T-helper 1 cell treated with Interleukin-12 subunit alpha and Interleukin-12 subunit beta and Interleukin-4 antibody, amounts not matched to agents 30 μg/mL and 1 μg/mL, for 36 hours (primary cell): Measurements from ENCODE around the gene NCAPD2.

Experiments used
- H3K27ac Mint-ChIP-seq: one replicate; pipeline ENCODE4 v1.8.0; 2021; ENCODE audit warnings: mild to moderate bottlenecking, mixed read lengths
- H3K27me3 Mint-ChIP-seq: one replicate; pipeline ENCODE4 v1.8.0; 2021; ENCODE audit warnings: low read depth, mixed read lengths
- H3K36me3 Mint-ChIP-seq: one replicate; pipeline ENCODE4 v1.8.0; 2021; ENCODE audit warnings: low read depth, mixed read lengths
- H3K4me1 Mint-ChIP-seq: one replicate; pipeline ENCODE4 v1.8.0; 2021; ENCODE audit warnings: low read depth, mixed read lengths
- H3K4me3 Mint-ChIP-seq: one replicate; pipeline ENCODE4 v1.8.0; 2021; ENCODE audit warnings: mild to moderate bottlenecking, moderate library complexity, mixed read lengths
- H3K9me3 Mint-ChIP-seq: one replicate; pipeline ENCODE4 v1.8.0; 2021; ENCODE audit warnings: mixed read lengths

NCAPD2 gene

GRCh38 chr12:6507102-6507998, 13.4 kb downstream of the NCAPD2 start:
- Mint-ChIP-seq H3K4me1 (peaks cover 6% of the 10 kb centered on the region), H3K4me3 (no peak overlapping the region), H3K27me3 (no peaks in the 10 kb centered on the region), H3K36me3 (peaks cover 28% of the 10 kb centered on the region), H3K27ac (peak overlapping the region; percentile 52), H3K9me3 (no peaks in the 10 kb centered on the region)

GRCh38 chr12:6508087-6508486, 14.2 kb downstream of the NCAPD2 start:
- H3K9me3 Mint-ChIP-seq: no peaks in the 10 kb centered on the region
- H3K27ac Mint-ChIP-seq: no peak overlapping the region
- H3K4me1 Mint-ChIP-seq: peaks cover 6% of the 10 kb centered on the region
- H3K4me3 Mint-ChIP-seq: no peak overlapping the region
- H3K36me3 Mint-ChIP-seq: peaks cover 33% of the 10 kb centered on the region
- H3K27me3 Mint-ChIP-seq: no peaks in the 10 kb centered on the region

GRCh38 chr12:6520186-6520585, 26.3 kb downstream of the NCAPD2 start:
- peak overlapping the region; percentile 38 for H3K27ac Mint-ChIP-seq
- H3K27me3 Mint-ChIP-seq: no peaks in the 10 kb centered on the region
- peaks cover 4% of the 10 kb centered on the region for H3K4me1 Mint-ChIP-seq
- H3K9me3 Mint-ChIP-seq: no peaks in the 10 kb centered on the region
- H3K4me3 Mint-ChIP-seq: peak overlapping the region; percentile 33
- H3K36me3 Mint-ChIP-seq: peaks cover 44% of the 10 kb centered on the region

GRCh38 chr12:6522193-6522592, 28.3 kb downstream of the NCAPD2 start:
- Mint-ChIP-seq H3K36me3 (peaks cover 46% of the 10 kb centered on the region), H3K27ac (no peak overlapping the region), H3K4me1 (peaks cover 5% of the 10 kb centered on the region), H3K4me3 (no peak overlapping the region), H3K27me3 (no peaks in the 10 kb centered on the region), H3K9me3 (no peaks in the 10 kb centered on the region)

- peak overlapping the region; percentile 79 for H3K27ac Mint-ChIP-seq
- peaks cover 56% of the 10 kb centered on the region for H3K36me3 Mint-ChIP-seq
Observed at GRCh38 chr12:6523708-6524107, 29.8 kb downstream of the NCAPD2 start.

GRCh38 chr12:6524648-6525047, 30.7 kb downstream of the NCAPD2 start:
- peaks cover 5% of the 10 kb centered on the region for H3K4me1 Mint-ChIP-seq
- no peaks in the 10 kb centered on the region for H3K9me3 Mint-ChIP-seq
- H3K27ac Mint-ChIP-seq: no peak overlapping the region
- peaks cover 60% of the 10 kb centered on the region for H3K36me3 Mint-ChIP-seq
- H3K4me3 Mint-ChIP-seq: no peak overlapping the region
- no peaks in the 10 kb centered on the region for H3K27me3 Mint-ChIP-seq

More at GRCh38 chr12:6523708-6524107, 29.8 kb downstream of the NCAPD2 start:
- Mint-ChIP-seq H3K4me1 (peaks cover 5% of the 10 kb centered on the region), H3K27me3 (no peaks in the 10 kb centered on the region), H3K4me3 (no peak overlapping the region), H3K9me3 (no peaks in the 10 kb centered on the region)

GRCh38 chr12:6526201-6526600, 32.3 kb downstream of the NCAPD2 start:
- Mint-ChIP-seq H3K4me3 (no peak overlapping the region), H3K27me3 (no peaks in the 10 kb centered on the region), H3K4me1 (peaks cover 6% of the 10 kb centered on the region), H3K36me3 (peaks cover 66% of the 10 kb centered on the region), H3K9me3 (no peaks in the 10 kb centered on the region), H3K27ac (no peak overlapping the region)

GRCh38 chr12:6526766-6527525, 33.0 kb downstream of the NCAPD2 start:
- no peaks in the 10 kb centered on the region for H3K27me3 Mint-ChIP-seq
- peaks cover 69% of the 10 kb centered on the region for H3K36me3 Mint-ChIP-seq
- H3K4me3 Mint-ChIP-seq: no peak overlapping the region
- peaks cover 9% of the 10 kb centered on the region for H3K4me1 Mint-ChIP-seq
- no peaks in the 10 kb centered on the region for H3K9me3 Mint-ChIP-seq
- H3K27ac Mint-ChIP-seq: no peak overlapping the region

GRCh38 chr12:6527711-6528110, 33.8 kb downstream of the NCAPD2 start:
- Mint-ChIP-seq H3K27me3 (no peaks in the 10 kb centered on the region), H3K9me3 (no peaks in the 10 kb centered on the region), H3K27ac (no peak overlapping the region), H3K4me3 (no peak overlapping the region), H3K36me3 (peaks cover 74% of the 10 kb centered on the region), H3K4me1 (peaks cover 17% of the 10 kb centered on the region)

- no peak overlapping the region for H3K27ac Mint-ChIP-seq
- H3K27me3 Mint-ChIP-seq: no peaks in the 10 kb centered on the region
- H3K4me3 Mint-ChIP-seq: no peak overlapping the region
- H3K36me3 Mint-ChIP-seq: peaks cover 72% of the 10 kb centered on the region
- H3K9me3 Mint-ChIP-seq: no peaks in the 10 kb centered on the region
- peaks cover 21% of the 10 kb centered on the region for H3K4me1 Mint-ChIP-seq
Observed at GRCh38 chr12:6528539-6529235, 34.8 kb downstream of the NCAPD2 start.

GRCh38 chr12:6529291-6529737, 35.4 kb downstream of the NCAPD2 start:
- Mint-ChIP-seq H3K36me3 (peaks cover 67% of the 10 kb centered on the region), H3K27me3 (no peaks in the 10 kb centered on the region), H3K4me3 (no peak overlapping the region), H3K4me1 (peaks cover 24% of the 10 kb centered on the region), H3K27ac (no peak overlapping the region), H3K9me3 (no peaks in the 10 kb centered on the region)

- Mint-ChIP-seq H3K27me3 (no peaks in the 10 kb centered on the region), H3K36me3 (peaks cover 62% of the 10 kb centered on the region), H3K4me1 (peaks cover 25% of the 10 kb centered on the region), H3K27ac (peak overlapping the region; percentile 82), H3K4me3 (peak overlapping the region; percentile 13), H3K9me3 (no peaks in the 10 kb centered on the region)
Observed at GRCh38 chr12:6530576-6531260, 36.8 kb downstream of the NCAPD2 start.

- peaks cover 60% of the 10 kb centered on the region for H3K36me3 Mint-ChIP-seq
- no peaks in the 10 kb centered on the region for H3K9me3 Mint-ChIP-seq
- peak overlapping the region; percentile 92 for H3K4me3 Mint-ChIP-seq
- H3K27me3 Mint-ChIP-seq: no peaks in the 10 kb centered on the region
- H3K27ac Mint-ChIP-seq: peak overlapping the region; percentile 98
- H3K4me1 Mint-ChIP-seq: peaks cover 34% of the 10 kb centered on the region
Observed at GRCh38 chr12:6532051-6532926, 38.4 kb downstream of the NCAPD2 start.
